Transverse colon (tissue), 4 donors: ENCODE results near the gene AK2.

Experiments
- CTCF ChIP-seq, 5 experiments: fragments of 200-600 bp in 3 of 5; fragments of 450-650 bp in 2 of 5; sonication (generic) in 3 of 5; IDR thresholded peaks; 1 replicate in 2 of 5; 2 replicates in 3 of 5; pipeline ENCODE4 v1.5.1; 2016 to 2017; ENCODE audit warnings: antibody characterized with exemption in 5 of 5, inconsistent platforms in 3 of 5, mild to moderate bottlenecking in 2 of 5, moderate library complexity in 1 of 5
- EP300 ChIP-seq: sonication (generic); formaldehyde crosslinking; IDR thresholded peaks from one replicate; pipeline ENCODE4 v1.6.1; 2017; ENCODE audit warnings: antibody characterized with exemption, low read depth
- POLR2A ChIP-seq: fragments of 450-650 bp; IDR thresholded peaks from one replicate; pipeline ENCODE4 v1.6.1; 2016; ENCODE audit warnings: antibody characterized with exemption, mild to moderate bottlenecking, moderate library complexity
- POLR2AphosphoS5 ChIP-seq, 3 donors: sonication (generic); formaldehyde crosslinking; IDR thresholded peaks; one replicate each; pipeline ENCODE4 v1.6.1; 2016; ENCODE audit warnings: antibody characterized with exemption in 3 of 3

- TF ChIP-seq CTCF (IDR thresholded peaks at IDR 0.05) (no peak), EP300 (no peak), POLR2AphosphoS5 (IDR thresholded peaks at IDR 0.05) (no peak), POLR2A (no peak)
Measured at GRCh38 chr1:33074193-33074945, 37.7 kb upstream of the AK2 start.
